ENCODE measurements around the gene TEAD4. TPM values are rescaled to one million over a fixed set of nuclear protein-coding genes. Genes with fewer than 3 reads are reported as not detected.

TEAD4 gene
- 10 to 100 TPM in 3 of 4 donors, 1 to 10 TPM in 1; 4.7 to 26.7 (median 25.0) TPM for total RNA-seq

- no peak for TF ChIP-seq POLR2AphosphoS5 (IDR thresholded peaks at IDR 0.05)
- TF ChIP-seq, protein P1, sequence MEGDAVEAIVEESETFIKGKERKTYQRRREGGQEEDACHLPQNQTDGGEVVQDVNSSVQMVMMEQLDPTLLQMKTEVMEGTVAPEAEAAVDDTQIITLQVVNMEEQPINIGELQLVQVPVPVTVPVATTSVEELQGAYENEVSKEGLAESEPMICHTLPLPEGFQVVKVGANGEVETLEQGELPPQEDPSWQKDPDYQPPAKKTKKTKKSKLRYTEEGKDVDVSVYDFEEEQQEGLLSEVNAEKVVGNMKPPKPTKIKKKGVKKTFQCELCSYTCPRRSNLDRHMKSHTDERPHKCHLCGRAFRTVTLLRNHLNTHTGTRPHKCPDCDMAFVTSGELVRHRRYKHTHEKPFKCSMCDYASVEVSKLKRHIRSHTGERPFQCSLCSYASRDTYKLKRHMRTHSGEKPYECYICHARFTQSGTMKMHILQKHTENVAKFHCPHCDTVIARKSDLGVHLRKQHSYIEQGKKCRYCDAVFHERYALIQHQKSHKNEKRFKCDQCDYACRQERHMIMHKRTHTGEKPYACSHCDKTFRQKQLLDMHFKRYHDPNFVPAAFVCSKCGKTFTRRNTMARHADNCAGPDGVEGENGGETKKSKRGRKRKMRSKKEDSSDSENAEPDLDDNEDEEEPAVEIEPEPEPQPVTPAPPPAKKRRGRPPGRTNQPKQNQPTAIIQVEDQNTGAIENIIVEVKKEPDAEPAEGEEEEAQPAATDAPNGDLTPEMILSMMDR (IDR thresholded peaks at IDR 0.05) = no peak
- TF ChIP-seq POLR2A (IDR thresholded peaks at IDR 0.05) = no peak
- no peak for TF ChIP-seq EP300 (IDR thresholded peaks at IDR 0.05)
- peaks cover 0 to 37% (median 12%) of the 10 kb centered on the region in 3 donors for H3K4me1 ChIP-seq
- peak; percentile 85 for ATAC-seq
- H3K4me3 ChIP-seq = peak within 1 kb of the TSS; percentile 62 to 67
- WGBS, 2 donors (ENCODE audit: low coverage in 1 of 2) = no CpG with 5 or more reads among the region's 50 CpGs
- H3K36me3 ChIP-seq = no peaks in the 10 kb centered on the region
- H3K27me3 ChIP-seq = peaks cover 6% of the 10 kb centered on the region
- peak within 1 kb of the TSS; percentile 52 to 97 (median 88) for H3K27ac ChIP-seq
- no peaks in the 10 kb centered on the region for H3K9me3 ChIP-seq
These were observed at the start of gene TEAD4 for GRCh38 chr12:2959192-2959504. TSS of gene TEAD4 (plus strand) at chr12:2959397.

GRCh38 chr12:2912216-2912575 is 47.0 kb upstream of the TEAD4 start:
- H3K4me3 ChIP-seq = no peak overlapping the region
- H3K36me3 ChIP-seq = peaks cover 0 to 78% of the 10 kb centered on the region in 2 donors
- ATAC-seq = no peak
- no peak overlapping the region for H3K27ac ChIP-seq
- 95 to 100% methylated on average over 2 to 3 of the region's 3 CpGs for WGBS, 2 donors (ENCODE audit: low coverage in 1 of 2)
- H3K9me3 ChIP-seq = no peaks in the 10 kb centered on the region
- no peaks in the 10 kb centered on the region for H3K27me3 ChIP-seq
- peaks cover 0 to 5% (median 0%) of the 10 kb centered on the region in 3 donors for H3K4me1 ChIP-seq
- TF ChIP-seq POLR2AphosphoS5 (IDR thresholded peaks at IDR 0.05) (no peak), EP300 (IDR thresholded peaks at IDR 0.05) (no peak), POLR2A (IDR thresholded peaks at IDR 0.05) (no peak)
- TF ChIP-seq, protein P1 (IDR thresholded peaks at IDR 0.05) = no peak

- Histone ChIP-seq H3K4me1 (no peaks in the 10 kb centered on the region), H3K36me3 (peaks cover 0 to 85% of the 10 kb centered on the region in 2 donors), H3K27me3 (no peaks in the 10 kb centered on the region), H3K9me3 (no peaks in the 10 kb centered on the region), H3K4me3 (no peak overlapping the region), H3K27ac (no peak overlapping the region)
- WGBS, 2 donors (ENCODE audit: low coverage in 1 of 2) = 79 to 86% methylated on average over 2 of the region's 2 CpGs
- TF ChIP-seq POLR2AphosphoS5 (IDR thresholded peaks at IDR 0.05) (no peak), POLR2A (IDR thresholded peaks at IDR 0.05) (no peak)
- no peak for ATAC-seq
These were observed 39.9 kb upstream of the TEAD4 start for GRCh38 chr12:2919249-2919648.

GRCh38 chr12:2922329-2922728 is 36.9 kb upstream of the TEAD4 start:
- Histone ChIP-seq H3K9me3 (no peaks in the 10 kb centered on the region), H3K4me1 (no peaks in the 10 kb centered on the region), H3K27ac (no peak overlapping the region), H3K27me3 (no peaks in the 10 kb centered on the region), H3K4me3 (no peak overlapping the region), H3K36me3 (peaks cover 0 to 83% of the 10 kb centered on the region in 2 donors)
- TF ChIP-seq POLR2A (IDR thresholded peaks at IDR 0.05) (no peak), POLR2AphosphoS5 (IDR thresholded peaks at IDR 0.05) (no peak), EP300 (IDR thresholded peaks at IDR 0.05) (no peak)
- TF ChIP-seq, protein P1 (IDR thresholded peaks at IDR 0.05) = no peak
- WGBS, 2 donors (ENCODE audit: low coverage in 1 of 2) = 96% methylated on average over 2 of the region's 2 CpGs; no CpG with 5 or more reads in 1 of the 2 donors
- no peak for ATAC-seq

DNA sequence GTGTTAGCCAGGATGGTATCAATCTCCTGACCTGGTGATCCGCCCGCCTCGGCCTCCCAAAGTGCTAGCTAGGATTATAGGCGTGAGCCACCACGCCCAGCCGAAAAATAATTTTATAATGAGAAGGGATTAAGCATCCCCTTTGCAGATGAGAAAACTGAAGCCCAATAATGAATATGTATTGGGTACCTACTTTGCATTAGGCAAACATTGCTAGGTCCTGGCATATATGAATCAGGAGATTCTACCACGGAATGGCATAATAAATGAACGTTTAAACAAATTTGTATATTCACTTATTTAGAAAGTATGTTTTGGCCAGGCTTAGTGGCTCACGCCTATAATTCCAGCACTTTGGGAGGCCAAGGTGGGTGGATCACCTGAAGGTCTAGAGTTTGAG is 36.1 kb upstream of the TEAD4 start:
- no peak for ATAC-seq
- no peak for TF ChIP-seq EP300 (IDR thresholded peaks at IDR 0.05)
- no peak for TF ChIP-seq POLR2AphosphoS5 (IDR thresholded peaks at IDR 0.05)
- TF ChIP-seq POLR2A (IDR thresholded peaks at IDR 0.05) = no peak
- TF ChIP-seq, protein P1 (IDR thresholded peaks at IDR 0.05) = no peak
- no peaks in the 10 kb centered on the region for H3K27me3 ChIP-seq
- 88 to 94% methylated on average over 3 to 5 of the region's 9 CpGs for WGBS, 2 donors (ENCODE audit: low coverage in 1 of 2)
- H3K4me3 ChIP-seq = no peak overlapping the region
- H3K36me3 ChIP-seq = peaks cover 0 to 85% of the 10 kb centered on the region in 2 donors
- no peaks in the 10 kb centered on the region for H3K4me1 ChIP-seq
- H3K27ac ChIP-seq = no peak overlapping the region
- H3K9me3 ChIP-seq = no peaks in the 10 kb centered on the region
